Heart left ventricle (tissue), 13 donors: ENCODE results near the gene DNAL1.

Experiments used
- CTCF ChIP-seq, 12 donors: fragments of 200-600 bp; sonication (generic) in 4 of 12; IDR thresholded peaks; one replicate each; pipeline versions ENCODE4 v1.5.0 to v1.8.0; 2018 to 2022; ENCODE audit warnings: antibody characterized with exemption in 12 of 12, mild to moderate bottlenecking in 5 of 12
- POLR2A ChIP-seq, 2 donors: fragments of 450-650 bp; IDR thresholded peaks; one replicate each; pipeline ENCODE4 v1.6.1; 2017; ENCODE audit warnings: antibody characterized with exemption in 2 of 2, mild to moderate bottlenecking in 2 of 2, moderate library complexity in 2 of 2
- donor health status: ischemic (EF 13 %, LVEDD 7.1; RV severe dilation, severe dysfunction).
- donor health status: DM: no; HTN: yes; CAD: no.
- donor health status: DM: no; HTN: no; CAD: no.
- donor health status: ischemic (EF 25% LVEDD 6.9; RV normal size, moderate dysfunction).
- donor health status: ischemic (EF 25% LVEDD 5.7; RV mildly dilated, moderate dysfunction).
- donor health status: ischemic (EF 35%, LVEDD 5.7; RV mildly dilated, moderate dysfunction).
- donor health status: nonischemic (EF 11% LVEDD 7.7; RV severe dilation, severe dysfunction).
- donor health status: DM: yes; HTN: yes; CAD: no.
- donor health status: PGD.
- donor health status: ischemic (EF 29% LVEDD 5.4; RV normal size, mild dysfunction).
- donor health status: nonischemic (EF 23%, LVEDD 6.1; RV moderate dilation, normal function).

GRCh38 chr14:73714656-73715081 is 69.9 kb downstream of the DNAL1 start:
- TF ChIP-seq CTCF (IDR thresholded peaks at IDR 0.05) (no peak), POLR2A (IDR thresholded peaks at IDR 0.05) (no peak)
